ENCODE results near the gene GP9. TPM values are rescaled to one million over a fixed set of nuclear protein-coding genes. Genes with fewer than 3 reads are reported as not detected.

The GP9 gene
- total and polyA plus RNA-seq, 9 of the 15 experiments (the other 6 are each of a cell fraction or from before 2014, with no cell fraction given): not detected

GRCh38 chr3:129104498-129105079 lies 44.0 kb downstream of the GP9 start:
- no peaks in the 10 kb centered on the region for H3K79me2 ChIP-seq (ENCODE audit: control insufficient read depth, insufficient read depth, low read length)
- no peaks in the 10 kb centered on the region for H3K9me3 ChIP-seq (replicated peaks; ENCODE audit: control insufficient read depth, insufficient read depth, low read depth, low read length)
- H3K36me3 ChIP-seq (ENCODE audit: control insufficient read depth, insufficient read depth, low read length): no peaks in the 10 kb centered on the region
- intact Hi-C loops (cut with micrococcal nuclease): no loop called here
- no peaks in the 10 kb centered on the region for H3K9me1 ChIP-seq (ENCODE audit: control insufficient read depth, insufficient read depth, low read length)
- 0 out of 2 replicates have a peak, but pooled peaks cover 3% of the 10 kb centered on the region for H4K20me1 ChIP-seq (replicated peaks; ENCODE audit: control insufficient read depth, insufficient read depth, low read length)
- peak; percentile 40 for FAIRE-seq
- peak in 1 of 4 experiments; percentile 44 for DNase-seq (ENCODE audit: extremely low read depth in 1 of 4, low spot score in 3 of 4)
- peaks cover 12 to 19% of the 10 kb centered on the region in 2 experiments; a peak in 4 of 5 replicates for H3K4me1 ChIP-seq (replicated peaks in 1 of 2; ENCODE audit: control insufficient read depth in 2 of 2, insufficient read depth in 2 of 2, low read length in 2 of 2)
- no peak overlapping the region for H2AFZ ChIP-seq (ENCODE audit: low read depth, low read length)
- peak; percentile 55 for ATAC-seq
- no peak overlapping the region; the same call in 1 of the 2 replicates for H3K4me2 ChIP-seq (ENCODE audit: insufficient read depth, low read length)
- no peak overlapping the region for H3K27ac ChIP-seq (ENCODE audit: extremely low read depth, low read depth, low read length)
- WGBS (ENCODE audit: insufficient coverage, low coverage, missing lambda C conversion rate): 25% methylated on average over 6 of the region's 6 CpGs
- in situ Hi-C loops (cut with MboI): no loop called here
- no peak for TF ChIP-seq ZNF696 (CRISPR knock-in tag; conservative IDR thresholded peaks at IDR 0.05)
- TF ChIP-seq, protein P1, sequence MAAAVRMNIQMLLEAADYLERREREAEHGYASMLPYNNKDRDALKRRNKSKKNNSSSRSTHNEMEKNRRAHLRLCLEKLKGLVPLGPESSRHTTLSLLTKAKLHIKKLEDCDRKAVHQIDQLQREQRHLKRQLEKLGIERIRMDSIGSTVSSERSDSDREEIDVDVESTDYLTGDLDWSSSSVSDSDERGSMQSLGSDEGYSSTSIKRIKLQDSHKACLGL (CRISPR knock-in tag; IDR thresholded peaks at IDR 0.05; ENCODE audit: borderline replicate concordance, poor library complexity, severe bottlenecking): no peak
- peak; percentile 48 for TF ChIP-seq TCF3 (CRISPR knock-in tag; IDR thresholded peaks at IDR 0.05)
- TF ChIP-seq ZNF668 (CRISPR knock-in tag; IDR thresholded peaks at IDR 0.05): no peak
- TF ChIP-seq, protein P2, sequence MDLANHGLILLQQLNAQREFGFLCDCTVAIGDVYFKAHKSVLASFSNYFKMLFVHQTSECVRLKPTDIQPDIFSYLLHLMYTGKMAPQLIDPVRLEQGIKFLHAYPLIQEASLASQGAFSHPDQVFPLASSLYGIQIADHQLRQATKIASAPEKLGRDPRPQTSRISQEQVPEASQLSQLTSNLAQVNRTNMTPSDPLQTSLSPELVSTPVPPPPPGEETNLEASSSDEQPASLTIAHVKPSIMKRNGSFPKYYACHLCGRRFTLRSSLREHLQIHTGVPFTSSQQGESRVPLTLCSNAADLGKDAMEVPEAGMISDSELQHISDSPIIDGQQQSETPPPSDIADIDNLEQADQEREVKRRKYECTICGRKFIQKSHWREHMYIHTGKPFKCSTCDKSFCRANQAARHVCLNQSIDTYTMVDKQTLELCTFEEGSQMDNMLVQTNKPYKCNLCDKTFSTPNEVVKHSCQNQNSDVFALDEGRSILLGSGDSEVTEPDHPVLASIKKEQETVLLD (IDR thresholded peaks at IDR 0.05): no peak
- TF ChIP-seq, protein P3, sequence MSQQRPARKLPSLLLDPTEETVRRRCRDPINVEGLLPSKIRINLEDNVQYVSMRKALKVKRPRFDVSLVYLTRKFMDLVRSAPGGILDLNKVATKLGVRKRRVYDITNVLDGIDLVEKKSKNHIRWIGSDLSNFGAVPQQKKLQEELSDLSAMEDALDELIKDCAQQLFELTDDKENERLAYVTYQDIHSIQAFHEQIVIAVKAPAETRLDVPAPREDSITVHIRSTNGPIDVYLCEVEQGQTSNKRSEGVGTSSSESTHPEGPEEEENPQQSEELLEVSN (IDR thresholded peaks at IDR 0.05; ENCODE audit: borderline replicate concordance in 1 of 2, extremely low read depth in 1 of 2, insufficient read depth in 1 of 2, insufficient read length in 1 of 2, low read depth in 1 of 2, low read length in 1 of 2, poor library complexity in 1 of 2, severe bottlenecking in 1 of 2): no peak
- peak; percentile 44; the same call in 1 of the 2 replicates for TF ChIP-seq DPF2 (IDR thresholded peaks at IDR 0.05)
- no peak for TF ChIP-seq PML (IDR thresholded peaks at IDR 0.05; ENCODE audit: low read length)
- TF ChIP-seq JUND (IDR thresholded peaks at IDR 0.05; ENCODE audit: borderline replicate concordance, low read depth, low read length): no peak
- 0 out of 3 replicates have a peak, but pooled peaks have one; percentile 14 for TF ChIP-seq JUND (tag; IDR thresholded peaks at IDR 0.05; ENCODE audit: borderline replicate concordance, low read depth, low read length)
- peak; percentile 63 for TF ChIP-seq CBFA2T3 (IDR thresholded peaks at IDR 0.05)
- TF ChIP-seq ERF (CRISPR knock-in tag; IDR thresholded peaks at IDR 0.05): no peak
- TF ChIP-seq RCOR1 (IDR thresholded peaks at IDR 0.05; ENCODE audit: borderline replicate concordance in 1 of 2, low read depth in 2 of 2, low read length in 2 of 2): peak in 1 of 2 experiments; percentile 13; a peak in 1 of 4 replicates
- no peak for TF ChIP-seq SRSF3 (IDR thresholded peaks at IDR 0.05; ENCODE audit: insufficient read depth, low read length)
- 0 out of 2 replicates have a peak, but pooled peaks have one; percentile 22 for TF ChIP-seq CXXC5 (CRISPR knock-in tag; IDR thresholded peaks at IDR 0.05)
- 0 out of 4 replicates have a peak, but pooled peaks of 1 of the 2 experiments have one; percentile 27 for TF ChIP-seq UBTF (IDR thresholded peaks at IDR 0.05; ENCODE audit: borderline replicate concordance in 1 of 2, low read depth in 2 of 2, low read length in 2 of 2)
- ChIA-PET CTCF (ENCODE audit: low intra/inter-chr PET ratio) (no interaction called here), POLR2A (interaction anchor here (1.0 kb wide), 1 partner anchor 16 kb away, joined by 4 read pairs; no protein-coding TSS in a partner anchor)
- no peak overlapping the region for H3K4me3 ChIP-seq
- BruUV-seq (replicated peaks): no TSS peak
- no peaks in the 10 kb centered on the region for H3K27me3 ChIP-seq (ENCODE audit: control insufficient read depth in 2 of 2, insufficient read depth in 2 of 2, low read length in 2 of 2)
- H3K9ac ChIP-seq (ENCODE audit: insufficient read depth in 1 of 2, low read depth in 2 of 2, low read length in 2 of 2): peak overlapping the region in 1 of 2 experiments; percentile 17; a peak in 1 of 4 replicates
